GM18873 (cell line): ENCODE results near the gene SLC24A3.

Experiments used
- ATAC-seq: cut with Tn5 transposase; IDR thresholded peaks from one replicate; pipeline ENCODE4 v1.9.1; 2021; ENCODE audit warnings: mild to moderate bottlenecking, moderate library complexity, moderate number of reproducible peaks; ENCODE audit not compliant: unreplicated experiment, low FRiP score

SLC24A3 gene

GRCh38 chr20:19568128-19568527 lies 355.7 kb downstream of the SLC24A3 start:
- ATAC-seq: no peak

GRCh38 chr20:19571996-19572395 lies 359.6 kb downstream of the SLC24A3 start:
- no peak for ATAC-seq

- no peak for ATAC-seq
These were observed 365.2 kb downstream of the SLC24A3 start for GRCh38 chr20:19577692-19578091.

- no peak for ATAC-seq
These were observed 370.3 kb downstream of the SLC24A3 start for GRCh38 chr20:19582782-19583181.

GRCh38 chr20:19583532-19584175 lies 371.2 kb downstream of the SLC24A3 start:
- no peak for ATAC-seq

- no peak for ATAC-seq
These were observed 375.8 kb downstream of the SLC24A3 start for GRCh38 chr20:19588241-19588640.

GRCh38 chr20:19588732-19589131 lies 376.3 kb downstream of the SLC24A3 start:
- ATAC-seq: no peak

- no peak for ATAC-seq
These were observed 377.4 kb downstream of the SLC24A3 start for GRCh38 chr20:19589787-19590362.

- no peak for ATAC-seq
These were observed 377.9 kb downstream of the SLC24A3 start for GRCh38 chr20:19590382-19590781.

- ATAC-seq: no peak
These were observed 381.3 kb downstream of the SLC24A3 start for GRCh38 chr20:19593762-19594161.

GRCh38 chr20:19594896-19595295 lies 382.5 kb downstream of the SLC24A3 start:
- ATAC-seq: no peak

- ATAC-seq: no peak
These were observed 385.8 kb downstream of the SLC24A3 start for GRCh38 chr20:19598117-19598850.

- no peak for ATAC-seq
These were observed 386.8 kb downstream of the SLC24A3 start for GRCh38 chr20:19599200-19599599.

- ATAC-seq: no peak
These were observed 387.6 kb downstream of the SLC24A3 start for GRCh38 chr20:19600042-19600441.

GRCh38 chr20:19601126-19601810 lies 388.8 kb downstream of the SLC24A3 start:
- no peak for ATAC-seq

- ATAC-seq: no peak
These were observed 390.4 kb downstream of the SLC24A3 start for GRCh38 chr20:19602675-19603375.

- ATAC-seq: no peak
These were observed 390.9 kb downstream of the SLC24A3 start for GRCh38 chr20:19603376-19603750.

- ATAC-seq: no peak
These were observed 393.5 kb downstream of the SLC24A3 start for GRCh38 chr20:19605786-19606485.

- no peak for ATAC-seq
These were observed 397.3 kb downstream of the SLC24A3 start for GRCh38 chr20:19609642-19610223.

- ATAC-seq: no peak
These were observed 403.2 kb downstream of the SLC24A3 start for GRCh38 chr20:19615629-19616028.
